HG02943 (cell line): ENCODE data around the gene CHEK1.
"Not testable (repeated sequence)": the region's sequence is repeated elsewhere in the genome, so short reads cannot be mapped to it uniquely, and the experiment has no call there.

ENCODE experiments used
- ATAC-seq: cut with Tn5 transposase; IDR thresholded peaks from one replicate; pipeline ENCODE4 v1.9.1; 2021; ENCODE audit warnings: mild to moderate bottlenecking, low read depth, moderate library complexity; ENCODE audit not compliant: unreplicated experiment

Gene CHEK1

GRCh38 chr11:125690006-125690405 is 65.0 kb downstream of the CHEK1 start:
- ATAC-seq, result no peak

- ATAC-seq, result no peak
These were observed 67.9 kb downstream of the CHEK1 start for GRCh38 chr11:125692887-125693286.

- no peak for ATAC-seq
These were observed 70.0 kb downstream of the CHEK1 start for GRCh38 chr11:125694951-125695350.

- ATAC-seq, result no peak
These were observed 76.2 kb downstream of the CHEK1 start for GRCh38 chr11:125701018-125701610.

- no peak for ATAC-seq
These were observed 77.1 kb downstream of the CHEK1 start for GRCh38 chr11:125701858-125702621.

GRCh38 chr11:125704686-125705085 is 79.7 kb downstream of the CHEK1 start:
- ATAC-seq, result not testable (repeated sequence)

GRCh38 chr11:125720781-125721180 is 95.8 kb downstream of the CHEK1 start:
- ATAC-seq, result no peak

GRCh38 chr11:125724125-125724524 is 99.2 kb downstream of the CHEK1 start:
- no peak for ATAC-seq
